Activated T-helper 1 cell treated with anti-CD3 and anti-CD28 coated beads, Interleukin-12 subunit alpha, Interleukin-12 subunit beta, Interleukin-2, Interleukin-4 antibody, amounts not matched to agents 30 ng/mL and 10 ng/mL and 1 ng/mL, durations not matched to agents 14 hours and 24 hours and 36 hours (primary cell): ENCODE data around the gene STRIP2. TPM values are rescaled to one million over a fixed set of nuclear protein-coding genes. Genes with fewer than 3 reads are reported as not detected.
"Not testable (repeated sequence)": the region's sequence is repeated elsewhere in the genome, so short reads cannot be mapped to it uniquely, and the experiment has no call there.

ENCODE experiments used
- DNase-seq: peaks from one replicate; pipeline ENCODE4 v3.0.0; 2021; ENCODE audit warnings: low spot score
- H3K27ac Mint-ChIP-seq: one replicate; pipeline ENCODE4 v1.8.0; 2021; ENCODE audit warnings: mild to moderate bottlenecking, mixed read lengths
- H3K27me3 Mint-ChIP-seq: one replicate; pipeline ENCODE4 v1.8.0; 2022; ENCODE audit warnings: mild to moderate bottlenecking, moderate library complexity, mixed read lengths; ENCODE audit not compliant: insufficient read depth
- H3K36me3 Mint-ChIP-seq: one replicate; pipeline ENCODE4 v1.8.0; 2021; ENCODE audit warnings: low read depth, mixed read lengths
- H3K4me1 Mint-ChIP-seq: one replicate; pipeline ENCODE4 v1.8.0; 2021; ENCODE audit warnings: low read depth, mixed read lengths
- H3K4me3 Mint-ChIP-seq: one replicate; pipeline ENCODE4 v1.8.0; 2021; ENCODE audit warnings: mild to moderate bottlenecking, moderate library complexity, mixed read lengths
- H3K9me3 Mint-ChIP-seq: one replicate; pipeline ENCODE4 v1.8.0; 2021; ENCODE audit warnings: mixed read lengths
- intact Hi-C: fragments of 100-400 bp; cut with micrococcal nuclease; formaldehyde crosslinking; loops from one replicate; pipeline ENCODE4 v1.15.1; 2024
- total RNA-seq: library from RNA; stranded (reverse); gene quantifications from 2 replicates; pipeline ENCODE4 v1.2.3, GENCODE V29; 2022

The STRIP2 gene
- total RNA-seq, 1 donor from 2014 or later, result 74.0 TPM

DNA sequence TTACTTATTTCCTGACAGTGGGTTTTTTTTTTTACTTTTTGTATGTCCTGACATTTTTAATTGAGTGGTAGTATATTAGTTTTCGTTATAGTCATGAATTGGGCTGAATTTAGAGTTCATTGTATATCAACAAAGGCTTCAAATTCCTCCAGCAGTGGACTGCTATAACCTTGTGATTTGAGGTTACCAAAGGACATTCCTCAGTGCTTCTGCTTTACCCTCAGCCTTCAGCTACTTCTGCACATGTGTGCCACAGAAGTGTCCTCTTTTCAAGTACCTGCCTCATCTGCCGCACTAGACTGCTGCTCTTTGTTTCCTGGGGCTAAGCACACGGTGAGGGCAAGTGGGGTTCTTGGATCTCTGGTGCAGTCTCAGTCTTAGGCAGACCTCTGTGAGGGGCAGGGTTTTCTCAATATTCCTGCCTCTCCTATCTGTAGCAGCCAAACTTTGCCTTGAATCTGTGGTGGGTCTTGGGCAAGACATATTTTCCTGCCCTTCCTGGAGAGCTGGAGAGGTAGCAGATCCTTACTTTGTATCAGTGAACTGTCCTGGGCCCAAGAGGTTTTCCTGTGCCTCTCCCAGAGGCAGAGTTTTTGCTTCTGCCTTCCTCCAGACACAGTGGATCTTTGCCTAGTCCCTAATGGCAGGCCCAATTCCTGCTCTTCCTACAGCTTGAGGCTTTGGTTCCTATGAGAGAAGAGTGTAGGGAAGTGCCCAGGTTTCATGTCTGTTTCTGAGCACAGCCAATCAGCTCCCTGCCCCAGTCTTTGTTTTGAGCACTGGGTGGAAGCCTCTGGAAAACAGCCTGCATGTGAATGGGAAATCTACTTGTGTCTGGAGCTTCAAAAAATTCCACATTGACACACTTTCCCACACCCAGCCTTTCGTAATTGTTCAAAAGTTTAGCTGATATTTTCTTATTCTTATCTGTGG is 39.0 kb upstream of the STRIP2 start:
- Mint-ChIP-seq H3K36me3 (peaks cover 8% of the 10 kb centered on the region), H3K4me3 (no peak overlapping the region), H3K9me3 (no peaks in the 10 kb centered on the region), H3K27me3 (no peaks in the 10 kb centered on the region), H3K27ac (no peak overlapping the region), H3K4me1 (no peaks in the 10 kb centered on the region)
- intact Hi-C loops, result no loop called here
- no peak for DNase-seq

DNA sequence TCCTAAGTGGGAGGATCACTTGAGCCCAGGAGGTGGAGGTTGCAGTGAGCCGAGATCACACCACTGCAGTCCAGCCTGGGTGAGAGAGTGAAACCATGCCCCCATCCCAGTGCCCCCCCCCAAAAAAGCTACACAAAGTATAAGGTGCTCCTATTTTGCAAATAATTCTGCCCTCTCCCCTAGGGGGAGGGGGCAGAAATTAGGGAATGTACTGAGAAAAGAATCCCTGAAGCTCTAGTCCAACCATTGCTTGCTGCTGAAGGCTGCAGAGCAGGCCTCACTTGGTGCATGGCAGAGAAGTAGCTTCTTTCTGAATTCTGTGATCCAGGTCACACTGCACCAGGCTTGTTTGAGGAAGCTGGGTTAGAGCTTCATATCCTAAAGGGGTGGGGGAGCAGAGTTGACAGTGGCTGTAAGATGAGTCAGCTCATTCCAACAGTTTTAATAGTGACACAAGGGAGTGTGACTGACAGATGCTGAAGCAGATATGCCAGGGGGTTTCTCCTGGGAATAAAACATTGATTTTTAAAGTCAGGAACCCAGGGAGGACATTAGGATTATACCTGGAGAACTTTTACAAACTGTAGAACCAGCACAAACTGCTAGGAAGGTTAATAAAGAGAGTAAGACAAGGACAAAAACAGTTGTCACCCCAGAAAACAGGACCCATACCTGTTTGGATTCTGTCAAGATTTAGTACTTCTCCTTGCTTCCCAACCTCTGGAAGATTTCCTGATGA is 32.8 kb upstream of the STRIP2 start:
- H3K27ac Mint-ChIP-seq, result no peak overlapping the region
- H3K4me1 Mint-ChIP-seq, result peaks cover 43% of the 10 kb centered on the region
- peaks cover 12% of the 10 kb centered on the region for H3K36me3 Mint-ChIP-seq
- H3K27me3 Mint-ChIP-seq, result no peaks in the 10 kb centered on the region
- no peak for DNase-seq
- intact Hi-C loops, result no loop called here
- H3K4me3 Mint-ChIP-seq, result no peak overlapping the region
- no peaks in the 10 kb centered on the region for H3K9me3 Mint-ChIP-seq

DNA sequence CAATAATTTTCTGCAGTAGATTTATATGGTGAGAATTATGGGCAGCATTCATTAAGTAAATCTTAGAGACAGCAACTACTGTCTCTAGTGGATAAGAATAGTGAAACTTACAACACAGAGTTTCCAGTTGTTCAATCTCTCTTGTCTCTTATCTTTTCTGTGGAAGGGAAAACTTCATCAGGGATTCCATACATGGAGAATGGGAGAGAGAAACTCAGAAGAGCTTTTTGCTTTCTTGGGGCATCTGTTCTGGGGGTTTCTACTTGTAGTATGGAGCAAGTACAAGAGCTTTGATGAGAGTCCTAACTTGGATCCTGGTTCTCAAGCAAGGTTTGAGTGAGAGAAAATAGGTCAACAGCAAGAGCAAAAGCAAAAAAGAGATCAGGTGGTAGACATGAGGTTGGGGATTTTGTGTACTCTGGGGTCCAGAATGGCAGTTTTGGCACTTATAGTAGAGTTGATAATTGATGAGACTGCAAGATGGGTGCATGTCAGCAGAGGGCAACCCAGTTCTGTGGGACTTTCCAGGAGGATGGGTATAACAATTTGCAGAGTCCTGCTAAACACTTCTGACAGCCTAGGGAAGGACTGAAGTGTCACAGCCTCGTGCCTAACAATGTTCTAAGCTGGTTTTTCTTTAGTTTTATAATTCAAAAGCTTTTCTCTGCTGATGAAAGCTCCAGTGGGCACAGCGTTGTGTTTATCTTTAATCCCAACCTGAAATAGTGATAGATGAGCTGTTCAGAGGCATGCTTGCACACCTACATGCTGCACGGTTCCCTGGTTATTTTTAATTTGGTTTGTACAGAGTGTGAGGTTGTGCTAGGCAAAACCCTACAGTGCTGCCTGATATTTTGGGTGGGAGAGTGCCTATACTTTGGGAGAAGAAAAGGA is 32.0 kb upstream of the STRIP2 start:
- Mint-ChIP-seq H3K4me1 (peaks cover 44% of the 10 kb centered on the region), H3K4me3 (no peak overlapping the region), H3K27ac (peak overlapping the region; percentile 0), H3K9me3 (no peaks in the 10 kb centered on the region), H3K36me3 (peaks cover 12% of the 10 kb centered on the region), H3K27me3 (no peaks in the 10 kb centered on the region)
- intact Hi-C loops, result loop anchor here (1.0 kb wide), 3 partner anchors 32 to 70 kb away; partner anchors contain the start of gene STRIP2
- DNase-seq, result peak; percentile 2

DNA sequence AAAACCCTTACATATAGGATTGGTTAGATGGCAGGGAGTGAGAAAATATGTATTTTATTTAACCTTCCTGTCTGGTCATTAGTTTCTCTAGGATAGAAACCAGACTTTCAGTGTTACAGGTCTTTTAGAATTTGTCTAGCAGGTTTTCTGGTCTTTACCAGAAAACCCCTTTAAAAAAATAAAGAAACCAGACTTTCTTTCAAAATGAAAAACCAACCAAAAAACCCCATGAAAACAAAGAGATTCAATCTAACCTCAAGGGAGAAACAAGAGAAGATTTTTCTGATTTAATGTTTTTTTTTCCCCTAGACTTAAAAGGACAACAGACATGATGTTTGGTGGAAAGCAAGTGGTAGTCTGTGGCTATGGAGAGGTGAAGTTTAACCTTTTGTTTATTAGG is 28.7 kb upstream of the STRIP2 start:
- Mint-ChIP-seq H3K27ac (peak overlapping the region; percentile 49), H3K9me3 (no peaks in the 10 kb centered on the region), H3K27me3 (no peaks in the 10 kb centered on the region), H3K36me3 (peaks cover 29% of the 10 kb centered on the region), H3K4me3 (no peak overlapping the region), H3K4me1 (peaks cover 44% of the 10 kb centered on the region)
- no peak for DNase-seq
- intact Hi-C loops, result loop anchor here (1.0 to 2.0 kb wide), 2 partner anchors 19 to 61 kb away; no protein-coding TSS in a partner anchor

GRCh38 chr7:129410238-129410637 is 24.0 kb upstream of the STRIP2 start:
- peaks cover 50% of the 10 kb centered on the region for H3K36me3 Mint-ChIP-seq
- H3K27me3 Mint-ChIP-seq, H3K9me3 Mint-ChIP-seq, DNase-seq, intact Hi-C loops, H3K27ac Mint-ChIP-seq, H3K4me3 Mint-ChIP-seq: not testable (repeated sequence)
- peaks cover 13% of the 10 kb centered on the region for H3K4me1 Mint-ChIP-seq

GRCh38 chr7:129412501-129412900 is 21.7 kb upstream of the STRIP2 start:
- H3K36me3 Mint-ChIP-seq, result peaks cover 42% of the 10 kb centered on the region
- intact Hi-C loops, result no loop called here
- no peaks in the 10 kb centered on the region for H3K4me1 Mint-ChIP-seq
- no peaks in the 10 kb centered on the region for H3K27me3 Mint-ChIP-seq
- H3K27ac Mint-ChIP-seq, result no peak overlapping the region
- no peak overlapping the region for H3K4me3 Mint-ChIP-seq
- no peak for DNase-seq
- peaks cover 5% of the 10 kb centered on the region for H3K9me3 Mint-ChIP-seq

DNA sequence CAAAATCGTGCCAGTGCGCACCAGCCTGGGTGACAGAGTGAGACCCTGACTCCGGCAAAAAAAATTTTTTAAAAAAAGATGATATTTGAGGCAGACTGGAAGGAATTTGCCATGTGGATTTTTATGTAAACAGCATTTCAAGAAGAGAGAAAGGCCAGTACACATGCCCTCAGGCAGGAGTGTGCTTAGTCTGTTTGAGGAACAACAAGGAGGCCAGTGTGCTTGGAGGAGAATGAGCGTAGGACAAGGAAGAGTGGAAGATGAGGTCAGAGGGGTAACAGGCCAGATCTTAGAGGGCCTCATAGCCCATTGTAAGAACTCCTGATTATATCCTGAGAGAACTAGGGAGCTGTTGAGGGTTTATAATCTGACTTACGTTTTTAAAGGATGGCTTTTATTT is 17.2 kb upstream of the STRIP2 start:
- Mint-ChIP-seq H3K4me1 (no peaks in the 10 kb centered on the region), H3K36me3 (peaks cover 23% of the 10 kb centered on the region), H3K4me3 (no peak overlapping the region), H3K9me3 (peaks cover 5% of the 10 kb centered on the region), H3K27ac (no peak overlapping the region), H3K27me3 (no peaks in the 10 kb centered on the region)
- intact Hi-C loops, result no loop called here
- no peak for DNase-seq

GRCh38 chr7:129421717-129422250 is 12.4 kb upstream of the STRIP2 start:
- no peak overlapping the region for H3K27ac Mint-ChIP-seq
- no peak overlapping the region for H3K4me3 Mint-ChIP-seq
- H3K27me3 Mint-ChIP-seq, result no peaks in the 10 kb centered on the region
- H3K4me1 Mint-ChIP-seq, result peaks cover 3% of the 10 kb centered on the region
- no peaks in the 10 kb centered on the region for H3K9me3 Mint-ChIP-seq
- intact Hi-C loops, result no loop called here
- no peak for DNase-seq
- H3K36me3 Mint-ChIP-seq, result peaks cover 15% of the 10 kb centered on the region

GRCh38 chr7:129422727-129423126 is 11.5 kb upstream of the STRIP2 start:
- H3K4me1 Mint-ChIP-seq, result peaks cover 9% of the 10 kb centered on the region
- DNase-seq, result no peak
- intact Hi-C loops, result no loop called here
- no peaks in the 10 kb centered on the region for H3K9me3 Mint-ChIP-seq
- H3K4me3 Mint-ChIP-seq, result no peak overlapping the region
- H3K27ac Mint-ChIP-seq, result no peak overlapping the region
- peaks cover 17% of the 10 kb centered on the region for H3K36me3 Mint-ChIP-seq
- no peaks in the 10 kb centered on the region for H3K27me3 Mint-ChIP-seq

GRCh38 chr7:129423700-129424410 is 10.4 kb upstream of the STRIP2 start:
- intact Hi-C loops, result no loop called here
- H3K9me3 Mint-ChIP-seq, result no peaks in the 10 kb centered on the region
- no peak overlapping the region for H3K27ac Mint-ChIP-seq
- no peak overlapping the region for H3K4me3 Mint-ChIP-seq
- peaks cover 14% of the 10 kb centered on the region for H3K4me1 Mint-ChIP-seq
- no peaks in the 10 kb centered on the region for H3K27me3 Mint-ChIP-seq
- peaks cover 23% of the 10 kb centered on the region for H3K36me3 Mint-ChIP-seq
- no peak for DNase-seq

DNA sequence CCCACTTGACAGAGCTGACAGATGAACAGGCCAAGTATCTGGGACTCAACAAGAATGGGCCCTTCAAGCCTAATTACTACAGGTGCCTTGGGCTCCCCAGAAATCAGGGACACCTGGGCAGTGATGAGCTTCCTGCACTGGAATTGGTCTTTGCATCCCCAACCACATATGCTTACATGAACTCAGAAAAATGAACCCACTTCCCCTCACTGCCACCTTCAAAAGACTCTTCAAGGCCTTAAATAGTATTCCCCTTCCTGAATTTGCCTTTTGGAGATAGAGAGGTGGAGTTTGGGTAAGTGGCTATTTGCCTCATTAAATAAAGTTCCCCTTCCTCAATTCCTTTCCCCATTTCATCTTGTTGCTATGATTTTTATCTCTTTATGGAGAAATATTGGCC is 7.8 kb upstream of the STRIP2 start:
- Mint-ChIP-seq H3K4me3 (no peak overlapping the region), H3K4me1 (peaks cover 14% of the 10 kb centered on the region)

More for the DNA sequence above, 7.8 kb upstream of the STRIP2 start:
- intact Hi-C loops, result no loop called here
- no peak for DNase-seq
- H3K36me3 Mint-ChIP-seq, result peaks cover 23% of the 10 kb centered on the region
- H3K27ac Mint-ChIP-seq, result no peak overlapping the region
- no peaks in the 10 kb centered on the region for H3K27me3 Mint-ChIP-seq
- no peaks in the 10 kb centered on the region for H3K9me3 Mint-ChIP-seq
